AG04450 (cell line): ENCODE results near the gene CRADD. TPM values are rescaled to one million over a fixed set of nuclear protein-coding genes. Genes with fewer than 3 reads are reported as not detected.

Source experiments
- CTCF ChIA-PET: fragments of 300-600, 350-600 bp; formaldehyde crosslinking; extraction: SDS; loops from one replicate; lab custom pipeline; 2022; ENCODE audit warnings: antibody characterized with exemption, inconsistent platforms; lab: Charles Lee
- POLR2A ChIA-PET: fragments of 350-600 bp; formaldehyde crosslinking; extraction: SDS; loops from one replicate; lab custom pipeline; 2021; ENCODE audit warnings: antibody characterized with exemption, inconsistent platforms; lab: Yijun Ruan, JAX
- DNase-seq: peaks from one replicate; pipeline ENCODE4 v3.0.0-alpha.2; 2011; ENCODE audit warnings: low read depth, low spot score
- H3K27ac ChIP-seq: one replicate; pipeline ENCODE4 v1.5.1; 2012; ENCODE audit warnings: low read depth, low read length, control low read depth
- H3K27me3 ChIP-seq: one replicate; pipeline ENCODE4 v1.6.0; 2012; ENCODE audit warnings: low read length; ENCODE audit not compliant: control insufficient read depth, insufficient read depth
- H3K4me3 ChIP-seq: 2 replicates; pipeline ENCODE4 v1.5.1; 2011; ENCODE audit warnings: mild to moderate bottlenecking, low read depth, low read length, control low read depth
- H3K9me3 ChIP-seq: 2 replicates; pipeline ENCODE4 v1.5.1; 2012; ENCODE audit warnings: low read length; ENCODE audit not compliant: control insufficient read depth, insufficient read depth
- CTCF ChIP-seq: IDR thresholded peaks from 2 replicates; pipeline ENCODE4 v1.5.1; 2011; ENCODE audit warnings: low read depth, low read length, control low read depth, inconsistent platforms
- polyA plus RNA-seq: library from polyadenylated mRNA; depleted of rRNA; stranded (reverse); fragments of >200 nt; gene quantifications from 2 replicates; pipeline ENCODE4 v1.2.3, GENCODE V29; 2011

The CRADD gene
- polyA plus RNA-seq, 1 experiment, result 8.8 TPM

- Histone ChIP-seq H3K4me3 (no peak overlapping the region), H3K27ac (no peak overlapping the region), H3K9me3 (no peaks in the 10 kb centered on the region), H3K27me3 (no peaks in the 10 kb centered on the region)
- CTCF ChIA-PET, result no interaction called here
- no peak for DNase-seq
- TF ChIP-seq CTCF, result no peak
- POLR2A ChIA-PET, result no interaction called here
These were observed 26.5 kb upstream of the CRADD start for GRCh38 chr12:93650626-93651025.

- no peaks in the 10 kb centered on the region for H3K27me3 ChIP-seq
- no peak overlapping the region for H3K27ac ChIP-seq
- TF ChIP-seq CTCF, result no peak
- ChIA-PET CTCF (no interaction called here), POLR2A (no interaction called here)
- H3K9me3 ChIP-seq, result no peaks in the 10 kb centered on the region
- H3K4me3 ChIP-seq, result no peak overlapping the region
- no peak for DNase-seq
These were observed 24.1 kb upstream of the CRADD start for GRCh38 chr12:93653079-93653478.

GRCh38 chr12:93653712-93654111 lies 23.5 kb upstream of the CRADD start:
- ChIA-PET CTCF (interaction anchor here (0.6 to 1.3 kb wide), 2 partner anchors 45 to 402 kb away, joined by 3 read pairs; no protein-coding TSS in a partner anchor), POLR2A (no interaction called here)
- DNase-seq, result no peak
- no peaks in the 10 kb centered on the region for H3K27me3 ChIP-seq
- no peaks in the 10 kb centered on the region for H3K9me3 ChIP-seq
- no peak overlapping the region for H3K27ac ChIP-seq
- TF ChIP-seq CTCF, result no peak
- H3K4me3 ChIP-seq, result no peak overlapping the region

GRCh38 chr12:93654421-93654820 lies 22.8 kb upstream of the CRADD start:
- no peak for TF ChIP-seq CTCF
- ChIA-PET POLR2A (no interaction called here), CTCF (interaction anchor here (1.3 kb wide), 1 partner anchor 44 kb away, joined by 3 read pairs; no protein-coding TSS in a partner anchor)
- Histone ChIP-seq H3K27ac (no peak overlapping the region), H3K27me3 (no peaks in the 10 kb centered on the region), H3K9me3 (no peaks in the 10 kb centered on the region), H3K4me3 (no peak overlapping the region)
- DNase-seq, result no peak

- Histone ChIP-seq H3K4me3 (no peak overlapping the region), H3K9me3 (no peaks in the 10 kb centered on the region), H3K27ac (no peak overlapping the region), H3K27me3 (no peaks in the 10 kb centered on the region)
- DNase-seq, result no peak
- CTCF ChIA-PET, result interaction anchor here (0.6 kb wide), 1 partner anchor 154 kb away, joined by 3 read pairs; no protein-coding TSS in a partner anchor
- no peak for TF ChIP-seq CTCF
- POLR2A ChIA-PET, result no interaction called here
These were observed 20.1 kb upstream of the CRADD start for GRCh38 chr12:93657071-93657470.
